ENCODE measurements around the gene PFDN4.

DNA sequence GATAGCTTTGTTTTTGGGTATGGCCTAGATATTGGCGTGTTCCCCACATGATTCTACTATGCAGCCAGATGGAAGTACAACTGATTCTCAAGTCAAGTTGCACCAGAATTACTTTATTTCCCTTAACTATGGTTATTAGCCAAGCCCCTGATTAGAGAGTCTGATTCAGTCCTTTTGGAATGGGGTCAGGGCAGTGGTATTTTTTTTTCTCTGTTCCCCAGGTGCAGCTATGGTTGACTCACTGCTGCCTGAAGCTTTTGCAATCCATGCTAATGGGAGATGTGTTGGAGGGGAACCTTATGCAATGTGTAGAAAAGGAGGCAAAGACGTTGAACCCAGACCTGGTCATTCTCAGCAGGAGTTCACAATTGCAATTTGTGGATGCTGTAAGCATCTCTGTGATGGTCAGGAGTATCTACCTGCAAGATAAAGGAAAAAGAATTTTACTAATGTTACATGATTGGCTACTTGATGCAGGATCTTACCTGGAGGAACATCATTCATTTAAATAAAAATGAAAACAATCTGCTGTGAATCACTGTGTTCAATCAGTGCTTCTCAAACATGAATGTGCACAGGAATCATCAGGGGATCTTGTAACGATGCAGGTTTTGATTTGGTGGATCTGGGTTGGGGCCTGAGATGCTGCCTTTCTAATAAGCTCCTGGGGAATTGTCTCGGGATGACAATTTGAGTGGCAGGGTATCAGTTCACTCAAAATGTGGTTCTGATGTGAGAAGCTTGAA lies 49.4 kb downstream of the PFDN4 start:
- TF ChIP-seq CTCF (IDR thresholded peaks at IDR 0.05) (no peak), POLR2A (IDR thresholded peaks at IDR 0.05) (no peak), POLR2AphosphoS5 (IDR thresholded peaks at IDR 0.05) (no peak)
